ENCODE results near the gene PDE10A.

The PDE10A gene

DNA sequence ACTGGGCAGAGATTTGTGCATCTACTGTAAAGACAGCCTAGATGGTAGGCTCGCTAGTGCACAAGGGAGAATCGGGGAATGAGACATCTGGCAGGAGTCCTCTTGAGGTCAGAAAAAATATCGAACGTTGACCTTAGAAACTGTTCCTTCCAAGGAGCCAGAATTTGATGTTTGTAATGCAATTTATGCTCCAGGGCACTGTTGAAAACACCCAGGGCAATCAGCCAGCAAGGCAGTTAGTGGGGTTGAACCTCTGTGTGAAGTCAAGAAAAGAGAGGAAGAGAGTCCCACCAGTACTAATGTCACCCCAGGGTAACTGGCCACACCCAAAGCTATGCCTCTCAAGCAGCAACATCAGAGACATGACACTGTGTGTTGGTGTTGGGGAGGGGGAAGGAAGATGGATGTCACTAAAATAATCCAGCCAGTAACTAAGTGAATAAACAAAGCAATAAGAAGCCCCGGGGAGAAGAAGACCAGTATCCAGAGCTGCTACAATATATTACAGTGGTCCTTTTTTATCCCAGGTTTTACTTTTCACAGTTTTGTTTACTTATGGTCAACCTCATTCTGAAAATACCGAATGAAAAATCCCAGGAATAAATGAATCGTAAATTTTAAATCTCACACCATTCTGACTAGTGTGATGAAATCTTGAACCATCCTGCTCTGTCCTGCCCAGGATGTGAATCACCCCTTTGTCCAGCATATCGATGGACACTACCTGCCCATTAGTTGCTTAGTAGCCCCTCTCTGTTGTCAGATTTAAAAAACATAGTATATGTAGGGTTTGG is 32.9 kb upstream of the PDE10A start:
- Histone ChIP-seq H3K9ac (ENCODE audit: low read depth, low read length) (no peak overlapping the region), H3K27me3 (ENCODE audit: control insufficient read depth, insufficient read depth, low read length) (no peaks in the 10 kb centered on the region), H3K4me3 (ENCODE audit: low read depth, low read length) (no peak overlapping the region), H3K4me1 (ENCODE audit: control insufficient read depth, insufficient read depth, low read length) (no peaks in the 10 kb centered on the region), H3K36me3 (ENCODE audit: control insufficient read depth, insufficient read depth, low read length) (no peaks in the 10 kb centered on the region), H3K9me3 (ENCODE audit: control insufficient read depth, insufficient read depth, low read length) (no peaks in the 10 kb centered on the region)

GRCh38 chr6:165694296-165694695 is 31.3 kb upstream of the PDE10A start:
- no peaks in the 10 kb centered on the region for H3K4me1 ChIP-seq (ENCODE audit: control insufficient read depth, insufficient read depth, low read length)
- no peak overlapping the region for H3K4me3 ChIP-seq (ENCODE audit: low read depth, low read length)
- H3K27me3 ChIP-seq (ENCODE audit: control insufficient read depth, insufficient read depth, low read length): no peaks in the 10 kb centered on the region
- H3K9me3 ChIP-seq (ENCODE audit: control insufficient read depth, insufficient read depth, low read length): no peaks in the 10 kb centered on the region
- no peak overlapping the region for H3K9ac ChIP-seq (ENCODE audit: low read depth, low read length)
- H3K36me3 ChIP-seq (ENCODE audit: control insufficient read depth, insufficient read depth, low read length): no peaks in the 10 kb centered on the region

- H3K9me3 ChIP-seq (ENCODE audit: control insufficient read depth, insufficient read depth, low read length): no peaks in the 10 kb centered on the region
- H3K9ac ChIP-seq (ENCODE audit: low read depth, low read length): no peak overlapping the region
- no peaks in the 10 kb centered on the region for H3K4me1 ChIP-seq (ENCODE audit: control insufficient read depth, insufficient read depth, low read length)
- no peak overlapping the region for H3K4me3 ChIP-seq (ENCODE audit: low read depth, low read length)
- no peaks in the 10 kb centered on the region for H3K36me3 ChIP-seq (ENCODE audit: control insufficient read depth, insufficient read depth, low read length)
- H3K27me3 ChIP-seq (ENCODE audit: control insufficient read depth, insufficient read depth, low read length): no peaks in the 10 kb centered on the region
Observed at GRCh38 chr6:165692106-165692653, 29.1 kb upstream of the PDE10A start.

GRCh38 chr6:165689699-165690098 is 26.7 kb upstream of the PDE10A start:
- Histone ChIP-seq H3K9ac (ENCODE audit: low read depth, low read length) (no peak overlapping the region), H3K4me3 (ENCODE audit: low read depth, low read length) (no peak overlapping the region), H3K4me1 (ENCODE audit: control insufficient read depth, insufficient read depth, low read length) (no peaks in the 10 kb centered on the region), H3K27me3 (ENCODE audit: control insufficient read depth, insufficient read depth, low read length) (no peaks in the 10 kb centered on the region), H3K9me3 (ENCODE audit: control insufficient read depth, insufficient read depth, low read length) (no peaks in the 10 kb centered on the region), H3K36me3 (ENCODE audit: control insufficient read depth, insufficient read depth, low read length) (no peaks in the 10 kb centered on the region)

- Histone ChIP-seq H3K27me3 (ENCODE audit: control insufficient read depth, insufficient read depth, low read length) (no peaks in the 10 kb centered on the region), H3K4me1 (ENCODE audit: control insufficient read depth, insufficient read depth, low read length) (no peaks in the 10 kb centered on the region), H3K4me3 (ENCODE audit: low read depth, low read length) (no peak overlapping the region), H3K36me3 (ENCODE audit: control insufficient read depth, insufficient read depth, low read length) (no peaks in the 10 kb centered on the region), H3K9me3 (ENCODE audit: control insufficient read depth, insufficient read depth, low read length) (no peaks in the 10 kb centered on the region), H3K9ac (ENCODE audit: low read depth, low read length) (no peak overlapping the region)
Observed at GRCh38 chr6:165686596-165687365, 23.7 kb upstream of the PDE10A start.

DNA sequence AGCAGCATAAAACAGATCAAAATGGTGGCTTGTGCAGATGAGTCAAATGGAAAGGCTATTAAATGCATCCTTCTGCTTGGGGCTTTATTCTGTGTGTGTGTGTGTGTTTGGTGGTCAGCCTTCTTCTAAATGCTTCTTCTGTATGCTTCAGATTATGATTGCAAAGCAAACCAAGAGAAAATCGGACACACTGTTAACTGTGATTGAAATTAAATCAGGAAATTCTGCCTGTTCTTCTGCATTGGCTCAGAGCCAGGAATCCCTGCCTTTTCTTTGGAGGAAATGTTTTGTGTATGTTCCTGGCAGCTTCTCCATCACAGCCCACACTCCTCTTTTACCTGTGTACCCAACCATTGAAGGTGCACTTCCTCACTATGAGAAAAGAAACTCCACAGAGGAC is 22.3 kb upstream of the PDE10A start:
- Histone ChIP-seq H3K36me3 (ENCODE audit: control insufficient read depth, insufficient read depth, low read length) (no peaks in the 10 kb centered on the region), H3K4me1 (ENCODE audit: control insufficient read depth, insufficient read depth, low read length) (no peaks in the 10 kb centered on the region), H3K9ac (ENCODE audit: low read depth, low read length) (no peak overlapping the region), H3K4me3 (ENCODE audit: low read depth, low read length) (no peak overlapping the region), H3K27me3 (ENCODE audit: control insufficient read depth, insufficient read depth, low read length) (no peaks in the 10 kb centered on the region), H3K9me3 (ENCODE audit: control insufficient read depth, insufficient read depth, low read length) (no peaks in the 10 kb centered on the region)

DNA sequence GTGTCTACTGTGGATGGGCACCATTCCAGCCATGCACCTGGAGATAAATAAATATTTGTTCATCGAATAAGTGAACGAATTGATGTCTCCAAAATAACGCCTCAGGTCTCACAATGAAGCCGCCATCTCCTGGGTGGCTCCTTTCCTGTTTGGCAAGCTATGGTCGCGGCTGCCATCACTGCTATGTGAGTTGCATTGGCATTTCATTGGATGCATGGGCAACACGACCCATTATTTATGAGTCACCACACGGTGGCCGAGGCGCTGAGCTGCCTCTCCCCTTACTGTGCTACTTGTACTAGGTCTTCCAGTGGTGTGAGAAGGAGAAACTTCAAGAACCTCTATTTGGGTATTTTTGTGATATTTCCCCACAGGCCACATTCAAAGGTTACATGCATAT is 21.3 kb upstream of the PDE10A start:
- H3K4me1 ChIP-seq (ENCODE audit: control insufficient read depth, insufficient read depth, low read length): no peaks in the 10 kb centered on the region

DNA sequence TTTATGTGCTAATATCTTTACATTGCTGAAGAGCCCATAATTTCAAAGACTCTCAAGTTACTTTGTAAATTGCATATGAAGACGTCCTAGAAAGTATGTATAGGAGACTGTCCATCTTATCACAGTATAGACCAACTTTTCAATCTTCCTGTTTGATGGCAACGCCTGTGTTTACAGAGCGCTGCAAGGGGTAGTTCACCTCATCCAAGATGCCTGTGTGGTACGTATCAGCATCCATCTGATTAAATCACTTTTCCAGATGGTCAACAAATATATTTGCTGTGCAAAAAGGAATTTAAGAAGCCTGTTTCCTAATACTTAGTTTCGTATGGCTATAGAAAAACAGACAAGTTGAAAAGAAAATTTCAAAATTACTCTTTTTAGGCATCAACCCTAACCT is 17.9 kb upstream of the PDE10A start:
- H3K27me3 ChIP-seq (ENCODE audit: control insufficient read depth, insufficient read depth, low read length): no peaks in the 10 kb centered on the region
- no peaks in the 10 kb centered on the region for H3K4me1 ChIP-seq (ENCODE audit: control insufficient read depth, insufficient read depth, low read length)
- no peaks in the 10 kb centered on the region for H3K9me3 ChIP-seq (ENCODE audit: control insufficient read depth, insufficient read depth, low read length)
- H3K4me3 ChIP-seq (ENCODE audit: low read depth, low read length): no peak overlapping the region
- H3K36me3 ChIP-seq (ENCODE audit: control insufficient read depth, insufficient read depth, low read length): no peaks in the 10 kb centered on the region
- no peak overlapping the region for H3K9ac ChIP-seq (ENCODE audit: low read depth, low read length)

More for the DNA sequence above, 21.3 kb upstream of the PDE10A start:
- H3K36me3 ChIP-seq (ENCODE audit: control insufficient read depth, insufficient read depth, low read length): no peaks in the 10 kb centered on the region
- H3K27me3 ChIP-seq (ENCODE audit: control insufficient read depth, insufficient read depth, low read length): no peaks in the 10 kb centered on the region
- no peak overlapping the region for H3K4me3 ChIP-seq (ENCODE audit: low read depth, low read length)
- no peak overlapping the region for H3K9ac ChIP-seq (ENCODE audit: low read depth, low read length)
- H3K9me3 ChIP-seq (ENCODE audit: control insufficient read depth, insufficient read depth, low read length): no peaks in the 10 kb centered on the region

- Histone ChIP-seq H3K27me3 (ENCODE audit: control insufficient read depth, insufficient read depth, low read length) (no peaks in the 10 kb centered on the region), H3K36me3 (ENCODE audit: control insufficient read depth, insufficient read depth, low read length) (no peaks in the 10 kb centered on the region), H3K9ac (ENCODE audit: low read depth, low read length) (no peak overlapping the region), H3K4me3 (ENCODE audit: low read depth, low read length) (no peak overlapping the region), H3K4me1 (ENCODE audit: control insufficient read depth, insufficient read depth, low read length) (no peaks in the 10 kb centered on the region), H3K9me3 (ENCODE audit: control insufficient read depth, insufficient read depth, low read length) (no peaks in the 10 kb centered on the region)
Observed at GRCh38 chr6:165679326-165679725, 16.3 kb upstream of the PDE10A start.

GRCh38 chr6:165678904-165679303 is 15.9 kb upstream of the PDE10A start:
- H3K4me3 ChIP-seq (ENCODE audit: low read depth, low read length): no peak overlapping the region
- no peaks in the 10 kb centered on the region for H3K4me1 ChIP-seq (ENCODE audit: control insufficient read depth, insufficient read depth, low read length)
- no peaks in the 10 kb centered on the region for H3K36me3 ChIP-seq (ENCODE audit: control insufficient read depth, insufficient read depth, low read length)
- H3K27me3 ChIP-seq (ENCODE audit: control insufficient read depth, insufficient read depth, low read length): no peaks in the 10 kb centered on the region
- H3K9me3 ChIP-seq (ENCODE audit: control insufficient read depth, insufficient read depth, low read length): no peaks in the 10 kb centered on the region
- H3K9ac ChIP-seq (ENCODE audit: low read depth, low read length): no peak overlapping the region

DNA sequence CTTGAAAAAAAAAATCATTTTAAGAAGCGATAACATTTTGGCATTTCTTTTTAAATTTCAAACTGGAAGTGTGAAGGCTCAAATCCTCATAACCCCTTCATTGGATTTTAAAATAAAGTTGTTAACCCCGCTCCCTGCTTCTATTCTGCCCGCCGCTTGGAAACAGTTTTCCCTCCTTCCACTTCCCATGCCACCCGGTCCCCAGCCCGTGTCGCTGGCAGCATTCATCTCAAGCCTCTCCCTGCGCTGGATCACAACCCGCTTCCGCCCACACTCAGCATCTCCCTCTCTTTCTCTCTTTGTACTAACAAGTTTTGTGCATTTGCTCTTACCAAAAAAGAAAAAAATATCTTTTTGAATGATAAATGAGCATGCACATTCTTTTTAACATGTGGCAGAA is 15.4 kb upstream of the PDE10A start:
- Histone ChIP-seq H3K9ac (ENCODE audit: low read depth, low read length) (no peak overlapping the region), H3K9me3 (ENCODE audit: control insufficient read depth, insufficient read depth, low read length) (no peaks in the 10 kb centered on the region), H3K4me1 (ENCODE audit: control insufficient read depth, insufficient read depth, low read length) (no peaks in the 10 kb centered on the region), H3K4me3 (ENCODE audit: low read depth, low read length) (no peak overlapping the region), H3K27me3 (ENCODE audit: control insufficient read depth, insufficient read depth, low read length) (no peaks in the 10 kb centered on the region), H3K36me3 (ENCODE audit: control insufficient read depth, insufficient read depth, low read length) (no peaks in the 10 kb centered on the region)

DNA sequence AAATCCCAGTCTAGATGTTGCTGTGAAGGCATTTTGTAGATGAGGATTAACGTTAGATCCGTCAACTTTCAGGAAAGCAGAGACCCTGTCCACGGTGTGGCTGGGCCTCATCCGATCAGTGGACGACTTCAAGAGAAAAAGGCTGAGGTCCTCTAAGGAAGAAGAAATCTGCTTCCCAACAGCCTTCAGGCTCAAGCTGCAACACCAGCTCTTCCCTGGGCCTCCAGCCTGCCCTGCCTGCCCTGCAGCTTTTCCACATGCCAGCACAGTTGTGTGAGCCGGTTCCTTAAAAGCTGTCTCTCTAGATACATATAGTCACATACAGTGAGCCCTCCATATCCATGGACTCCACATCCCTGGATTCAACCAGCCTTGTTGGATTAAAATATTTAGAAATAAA is 14.1 kb upstream of the PDE10A start:
- H3K27me3 ChIP-seq (ENCODE audit: control insufficient read depth, insufficient read depth, low read length): no peaks in the 10 kb centered on the region
- H3K36me3 ChIP-seq (ENCODE audit: control insufficient read depth, insufficient read depth, low read length): no peaks in the 10 kb centered on the region
- no peaks in the 10 kb centered on the region for H3K4me1 ChIP-seq (ENCODE audit: control insufficient read depth, insufficient read depth, low read length)
- no peak overlapping the region for H3K9ac ChIP-seq (ENCODE audit: low read depth, low read length)
- H3K9me3 ChIP-seq (ENCODE audit: control insufficient read depth, insufficient read depth, low read length): no peaks in the 10 kb centered on the region
- H3K4me3 ChIP-seq (ENCODE audit: low read depth, low read length): no peak overlapping the region

All from iPS-15b (cell line).